Medulla oblongata (tissue), 1 donor: ENCODE measurements around the gene CNTRL.
"Not testable (repeated sequence)": the region's sequence is repeated elsewhere in the genome, so short reads cannot be mapped to it uniquely, and the experiment has no call there.

Source experiments
- DNase-seq: peaks from one replicate; pipeline ENCODE4 v3.0.0-alpha.2; 2015; ENCODE audit errors: extremely low spot score

Gene CNTRL

GRCh38 chr9:121125590-121125989 lies 50.8 kb downstream of the CNTRL start:
- DNase-seq: no peak

- not testable (repeated sequence) for DNase-seq
These were observed 54.6 kb downstream of the CNTRL start for GRCh38 chr9:121129384-121129783.

- no peak for DNase-seq
These were observed 58.5 kb downstream of the CNTRL start for GRCh38 chr9:121133104-121133816.

- DNase-seq: no peak
These were observed 60.9 kb downstream of the CNTRL start for GRCh38 chr9:121135642-121136041.

GRCh38 chr9:121138561-121138960 lies 63.8 kb downstream of the CNTRL start:
- no peak for DNase-seq

GRCh38 chr9:121138973-121139372 lies 64.2 kb downstream of the CNTRL start:
- DNase-seq: no peak

- DNase-seq: no peak
These were observed 65.4 kb downstream of the CNTRL start for GRCh38 chr9:121140162-121140561.

GRCh38 chr9:121141306-121141705 lies 66.6 kb downstream of the CNTRL start:
- no peak for DNase-seq

GRCh38 chr9:121141706-121142105 lies 67.0 kb downstream of the CNTRL start:
- no peak for DNase-seq

GRCh38 chr9:121143771-121144170 lies 69.0 kb downstream of the CNTRL start:
- DNase-seq: no peak

GRCh38 chr9:121144482-121144881 lies 69.7 kb downstream of the CNTRL start:
- DNase-seq: no peak

GRCh38 chr9:121150188-121150587 lies 75.4 kb downstream of the CNTRL start:
- no peak for DNase-seq

- no peak for DNase-seq
These were observed 78.9 kb downstream of the CNTRL start for GRCh38 chr9:121153642-121154041.

GRCh38 chr9:121154782-121155181 lies 80.0 kb downstream of the CNTRL start:
- DNase-seq: no peak

- no peak for DNase-seq
These were observed 81.5 kb downstream of the CNTRL start for GRCh38 chr9:121156263-121156731.

- no peak for DNase-seq
These were observed 83.2 kb downstream of the CNTRL start for GRCh38 chr9:121157939-121158338.

GRCh38 chr9:121160025-121160424 lies 85.3 kb downstream of the CNTRL start:
- DNase-seq: peak; percentile 26

- no peak for DNase-seq
These were observed 93.3 kb downstream of the CNTRL start for GRCh38 chr9:121168052-121168451.

GRCh38 chr9:121169094-121169601 lies 94.4 kb downstream of the CNTRL start:
- no peak for DNase-seq

GRCh38 chr9:121171236-121171635 lies 96.5 kb downstream of the CNTRL start:
- no peak for DNase-seq

- DNase-seq: no peak
These were observed 98.2 kb downstream of the CNTRL start for GRCh38 chr9:121172726-121173487.

- no peak for DNase-seq
These were observed 98.7 kb downstream of the CNTRL start for GRCh38 chr9:121173501-121173900.
